ENCODE data around the gene FITM1. TPM values are rescaled to one million over a fixed set of nuclear protein-coding genes. Genes with fewer than 3 reads are reported as not detected.

FITM1 gene
- total RNA-seq, 1 experiment from 2014 or later: 0.72 TPM

- H4K91ac ChIP-seq (ENCODE audit: insufficient read length, low read depth, low read length): no peak overlapping the region
- no peak overlapping the region for H3K56ac ChIP-seq (ENCODE audit: insufficient read length, low read depth, low read length)
- no peak overlapping the region for H3K23ac ChIP-seq (ENCODE audit: insufficient read length, low read depth, low read length)
- no peak for DNase-seq
- no peak overlapping the region for H3K4me2 ChIP-seq (ENCODE audit: insufficient read depth, insufficient read length, low read length)
- no peak overlapping the region for H3T11ph ChIP-seq (ENCODE audit: low read length)
- H2BK15ac ChIP-seq (ENCODE audit: low read depth, low read length): no peak overlapping the region
- H3K79me1 ChIP-seq (ENCODE audit: insufficient read depth, low read depth, low read length, poor library complexity, severe bottlenecking): peaks cover 4% of the 10 kb centered on the region
- Mint-ChIP-seq H3K27me3 (ENCODE audit: low read depth) (no peaks in the 10 kb centered on the region), H3K36me3 (ENCODE audit: insufficient read depth in 1 of 3, low read depth in 3 of 3) (peaks cover 36 to 69% (median 63%) of the 10 kb centered on the region in 3 experiments), H3K9me3 (no peaks in the 10 kb centered on the region), H3K4me3 (no peak overlapping the region; a peak in 1 of 5 replicates), H3K4me1 (peaks cover 13 to 16% of the 10 kb centered on the region in 2 experiments), H3K27ac (no peak overlapping the region)
- H4K8ac ChIP-seq (replicated peaks; ENCODE audit: insufficient read length, low read depth, low read length): no peak overlapping the region
- H2AFZ ChIP-seq (ENCODE audit: low read length): no peak overlapping the region
- peaks cover 15% of the 10 kb centered on the region for H3K23me2 ChIP-seq (ENCODE audit: insufficient read length, low read depth, low read length, poor library complexity, severe bottlenecking)
- H2BK120ac ChIP-seq (ENCODE audit: low read depth, low read length, poor library complexity, severe bottlenecking): no peak overlapping the region
- H3K4me1 ChIP-seq (ENCODE audit: insufficient read depth, low read length): no peaks in the 10 kb centered on the region
- no peak overlapping the region for H2AK5ac ChIP-seq (ENCODE audit: insufficient read length, low read length)
- H4K5ac ChIP-seq (ENCODE audit: insufficient read length, low read depth, low read length): no peak overlapping the region
- no peak overlapping the region for H3K18ac ChIP-seq (ENCODE audit: insufficient read length, low read depth, low read length)
- no peak overlapping the region for H3K14ac ChIP-seq (ENCODE audit: insufficient read depth, low read length)
- H2BK5ac ChIP-seq (ENCODE audit: insufficient read length, low read length): no peak overlapping the region
- H3K9me3 ChIP-seq (ENCODE audit: control insufficient read depth, low read depth, low read length): no peaks in the 10 kb centered on the region
- H2BK12ac ChIP-seq (ENCODE audit: insufficient read length, low read depth, low read length): no peak overlapping the region
- no peak overlapping the region for H3K9ac ChIP-seq (ENCODE audit: extremely low read depth, insufficient read length, low read length)
- no peak overlapping the region for H3K4ac ChIP-seq (ENCODE audit: low read depth, low read length)
- H3K27ac ChIP-seq (ENCODE audit: insufficient read length, low read depth, low read length): no peak overlapping the region
- no peaks in the 10 kb centered on the region for H4K20me1 ChIP-seq (ENCODE audit: control insufficient read depth, insufficient read depth, insufficient read length)
- H3K27me3 ChIP-seq (ENCODE audit: insufficient read depth, low read length): no peaks in the 10 kb centered on the region
- no peak overlapping the region for H2BK20ac ChIP-seq (ENCODE audit: low read depth, low read length, poor library complexity, severe bottlenecking)
- TF ChIP-seq, protein P1, sequence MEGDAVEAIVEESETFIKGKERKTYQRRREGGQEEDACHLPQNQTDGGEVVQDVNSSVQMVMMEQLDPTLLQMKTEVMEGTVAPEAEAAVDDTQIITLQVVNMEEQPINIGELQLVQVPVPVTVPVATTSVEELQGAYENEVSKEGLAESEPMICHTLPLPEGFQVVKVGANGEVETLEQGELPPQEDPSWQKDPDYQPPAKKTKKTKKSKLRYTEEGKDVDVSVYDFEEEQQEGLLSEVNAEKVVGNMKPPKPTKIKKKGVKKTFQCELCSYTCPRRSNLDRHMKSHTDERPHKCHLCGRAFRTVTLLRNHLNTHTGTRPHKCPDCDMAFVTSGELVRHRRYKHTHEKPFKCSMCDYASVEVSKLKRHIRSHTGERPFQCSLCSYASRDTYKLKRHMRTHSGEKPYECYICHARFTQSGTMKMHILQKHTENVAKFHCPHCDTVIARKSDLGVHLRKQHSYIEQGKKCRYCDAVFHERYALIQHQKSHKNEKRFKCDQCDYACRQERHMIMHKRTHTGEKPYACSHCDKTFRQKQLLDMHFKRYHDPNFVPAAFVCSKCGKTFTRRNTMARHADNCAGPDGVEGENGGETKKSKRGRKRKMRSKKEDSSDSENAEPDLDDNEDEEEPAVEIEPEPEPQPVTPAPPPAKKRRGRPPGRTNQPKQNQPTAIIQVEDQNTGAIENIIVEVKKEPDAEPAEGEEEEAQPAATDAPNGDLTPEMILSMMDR (conservative IDR thresholded peaks at IDR 0.05): no peak
- no CpG with 5 or more reads among the region's 9 CpGs for WGBS (ENCODE audit: extremely low coverage, insufficient read length, low lambda C conversion rate)
- H3K79me2 ChIP-seq (ENCODE audit: insufficient read depth, low read length): peaks cover 8% of the 10 kb centered on the region; the same call in 1 of the 2 replicates
Measured at GRCh38 chr14:24150993-24151392, 20.5 kb downstream of the FITM1 start.

Measured in H9 (cell line).